ENCODE results near the gene AP3D1.

The AP3D1 gene

GRCh38 chr19:2140138-2140569, 11.2 kb downstream of the AP3D1 start:
- no peak overlapping the region for H3K4me3 ChIP-seq (ENCODE audit: low read length)
- TF ChIP-seq CTCF (IDR thresholded peaks at IDR 0.05; ENCODE audit: insufficient read depth, low read depth, low read length, missing control alignments): no peak
- DNase-seq (ENCODE audit: low read depth): no peak

GRCh38 chr19:2139385-2140137, 11.8 kb downstream of the AP3D1 start:
- no peak for DNase-seq (ENCODE audit: low read depth)
- TF ChIP-seq CTCF (IDR thresholded peaks at IDR 0.05; ENCODE audit: insufficient read depth, low read depth, low read length, missing control alignments): no peak
- H3K4me3 ChIP-seq (ENCODE audit: low read length): no peak overlapping the region

- no peak for DNase-seq (ENCODE audit: low read depth)
- TF ChIP-seq CTCF (IDR thresholded peaks at IDR 0.05; ENCODE audit: insufficient read depth, low read depth, low read length, missing control alignments): no peak
Measured at GRCh38 chr19:2138061-2138728, 13.2 kb downstream of the AP3D1 start.

GRCh38 chr19:2136796-2137195, 14.6 kb downstream of the AP3D1 start:
- TF ChIP-seq CTCF (IDR thresholded peaks at IDR 0.05; ENCODE audit: insufficient read depth, low read depth, low read length, missing control alignments): no peak
- H3K4me3 ChIP-seq (ENCODE audit: low read length): no peak overlapping the region
- DNase-seq (ENCODE audit: low read depth): no peak

More at GRCh38 chr19:2138061-2138728, 13.2 kb downstream of the AP3D1 start:
- H3K4me3 ChIP-seq (ENCODE audit: low read length): no peak overlapping the region

GRCh38 chr19:2135474-2136402, 15.6 kb downstream of the AP3D1 start:
- no peak for DNase-seq (ENCODE audit: low read depth)
- TF ChIP-seq CTCF (IDR thresholded peaks at IDR 0.05; ENCODE audit: insufficient read depth, low read depth, low read length, missing control alignments): no peak
- no peak overlapping the region for H3K4me3 ChIP-seq (ENCODE audit: low read length)

- no peak overlapping the region for H3K4me3 ChIP-seq (ENCODE audit: low read length)
- no peak for TF ChIP-seq CTCF (IDR thresholded peaks at IDR 0.05; ENCODE audit: insufficient read depth, low read depth, low read length, missing control alignments)
- DNase-seq (ENCODE audit: low read depth): no peak
Measured at GRCh38 chr19:2132731-2133490, 18.5 kb downstream of the AP3D1 start.
